Esophagus muscularis mucosa (tissue), 4 donors: ENCODE results near the gene CALML6.

Experiments
- EP300 ChIP-seq: sonication (generic); formaldehyde crosslinking; IDR thresholded peaks from one replicate; pipeline ENCODE4 v1.6.1; 2017; ENCODE audit warnings: antibody characterized with exemption
- POLR2A ChIP-seq: fragments of 450-650 bp; IDR thresholded peaks from one replicate; pipeline ENCODE4 v1.6.1; 2017; ENCODE audit warnings: antibody characterized with exemption, moderate library complexity, mild to moderate bottlenecking, low read depth
- POLR2AphosphoS5 ChIP-seq, 2 donors: sonication (generic); formaldehyde crosslinking; IDR thresholded peaks; one replicate each; pipeline ENCODE4 v1.6.1; 2017; ENCODE audit warnings: antibody characterized with exemption in 2 of 2
- TF ChIP-seq, protein P1 (sequence below), 3 experiments: fragments of 200-600 bp in 2 of 3; fragments of 450-650 bp in 1 of 3; sonication (generic) in 2 of 3; IDR thresholded peaks; one replicate each; pipeline ENCODE4 v1.5.1; 2017 to 2019; ENCODE audit warnings: antibody characterized with exemption in 3 of 3, mild to moderate bottlenecking in 2 of 3, moderate library complexity in 1 of 3

DNA sequence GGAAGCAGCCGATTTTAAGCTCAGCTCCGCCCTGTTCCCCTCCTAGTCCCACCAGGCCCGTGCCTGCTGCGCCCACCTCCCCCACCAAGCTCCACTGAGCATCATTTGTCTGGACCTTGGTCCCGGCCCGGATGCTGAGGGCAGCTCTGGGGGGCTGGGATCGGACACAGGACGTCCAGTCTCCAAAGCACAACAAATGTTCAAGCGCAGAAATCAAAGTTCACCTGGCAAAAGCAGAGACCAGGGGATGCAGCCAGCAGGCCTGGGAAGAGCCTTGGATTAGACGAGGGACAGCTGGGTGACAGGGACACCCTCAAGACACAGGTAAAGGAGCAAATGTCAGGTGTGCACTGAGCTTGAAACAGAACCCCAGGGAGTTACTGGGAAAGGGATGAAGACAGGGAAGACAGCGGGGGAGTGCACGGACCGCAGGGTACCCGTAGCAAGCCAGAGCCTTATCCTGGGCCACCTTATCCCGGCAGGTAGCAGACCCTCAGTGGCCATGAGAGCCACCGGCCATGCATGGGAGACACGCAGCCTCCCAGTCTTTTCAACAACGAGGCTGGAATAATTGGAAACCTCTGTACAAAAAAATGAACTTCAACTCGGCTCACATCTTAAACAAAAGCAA, 26.3 kb downstream of the CALML6 start:
- TF ChIP-seq, protein P1, sequence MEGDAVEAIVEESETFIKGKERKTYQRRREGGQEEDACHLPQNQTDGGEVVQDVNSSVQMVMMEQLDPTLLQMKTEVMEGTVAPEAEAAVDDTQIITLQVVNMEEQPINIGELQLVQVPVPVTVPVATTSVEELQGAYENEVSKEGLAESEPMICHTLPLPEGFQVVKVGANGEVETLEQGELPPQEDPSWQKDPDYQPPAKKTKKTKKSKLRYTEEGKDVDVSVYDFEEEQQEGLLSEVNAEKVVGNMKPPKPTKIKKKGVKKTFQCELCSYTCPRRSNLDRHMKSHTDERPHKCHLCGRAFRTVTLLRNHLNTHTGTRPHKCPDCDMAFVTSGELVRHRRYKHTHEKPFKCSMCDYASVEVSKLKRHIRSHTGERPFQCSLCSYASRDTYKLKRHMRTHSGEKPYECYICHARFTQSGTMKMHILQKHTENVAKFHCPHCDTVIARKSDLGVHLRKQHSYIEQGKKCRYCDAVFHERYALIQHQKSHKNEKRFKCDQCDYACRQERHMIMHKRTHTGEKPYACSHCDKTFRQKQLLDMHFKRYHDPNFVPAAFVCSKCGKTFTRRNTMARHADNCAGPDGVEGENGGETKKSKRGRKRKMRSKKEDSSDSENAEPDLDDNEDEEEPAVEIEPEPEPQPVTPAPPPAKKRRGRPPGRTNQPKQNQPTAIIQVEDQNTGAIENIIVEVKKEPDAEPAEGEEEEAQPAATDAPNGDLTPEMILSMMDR (IDR thresholded peaks at IDR 0.05), result no peak
- no peak for TF ChIP-seq EP300
- no peak for TF ChIP-seq POLR2A
- TF ChIP-seq POLR2AphosphoS5 (IDR thresholded peaks at IDR 0.05), result no peak
